Activated CD4-positive, alpha-beta memory T cell treated with anti-CD3 and anti-CD28 coated beads, Interleukin-2, amount 10 ng/mL, durations not matched to agents 7 days and 5 days (primary cell): ENCODE measurements around the gene DPYSL5. TPM values are rescaled to one million over a fixed set of nuclear protein-coding genes. Genes with fewer than 3 reads are reported as not detected.

Experiments used
- CTCF ChIA-PET: fragments of 350-600 bp; sonication (Branson Sonifier 250); formaldehyde crosslinking; loops from one replicate; lab custom pipeline; 2021; ENCODE audit warnings: antibody characterized with exemption, inconsistent platforms; lab: Charles Lee
- POLR2A ChIA-PET: fragments of 350-600 bp; sonication (Branson Sonifier 250); formaldehyde crosslinking; loops from one replicate; lab custom pipeline; 2021; ENCODE audit warnings: antibody characterized with exemption; lab: Charles Lee
- DNase-seq: peaks from one replicate; pipeline ENCODE4 v3.0.0-alpha.2; 2020
- H3K27ac Mint-ChIP-seq: one replicate; pipeline ENCODE4 v1.8.0; 2021; ENCODE audit warnings: mild to moderate bottlenecking, mixed read lengths
- H3K27me3 Mint-ChIP-seq: one replicate; pipeline ENCODE4 v1.8.0; 2021; ENCODE audit warnings: mixed read lengths
- H3K36me3 Mint-ChIP-seq: one replicate; pipeline ENCODE4 v1.8.0; 2021; ENCODE audit warnings: low read depth, mixed read lengths
- H3K4me1 Mint-ChIP-seq: one replicate; pipeline ENCODE4 v1.8.0; 2021; ENCODE audit warnings: mixed read lengths
- H3K4me3 Mint-ChIP-seq: one replicate; pipeline ENCODE4 v1.8.0; 2021; ENCODE audit warnings: mild to moderate bottlenecking, mixed read lengths
- H3K9me3 Mint-ChIP-seq: one replicate; pipeline ENCODE4 v1.8.0; 2021; ENCODE audit warnings: mixed read lengths
- total RNA-seq, 2 experiments: library from RNA; stranded (reverse); gene quantifications; one replicate each; pipeline ENCODE4 v1.2.3, GENCODE V29; 2021

DPYSL5 gene
- total RNA-seq, 2 experiments from 2014 or later: not detected

- H3K27ac Mint-ChIP-seq: no peak overlapping the region
- peaks cover 19% of the 10 kb centered on the region for H3K27me3 Mint-ChIP-seq
- H3K36me3 Mint-ChIP-seq: no peaks in the 10 kb centered on the region
- H3K4me1 Mint-ChIP-seq: peaks cover 4% of the 10 kb centered on the region
- ChIA-PET POLR2A (interaction anchor here (1.0 kb wide), 1 partner anchor 403 kb away, joined by 3 read pairs; no protein-coding TSS in a partner anchor), CTCF (interaction anchor here (0.8 to 2.0 kb wide), 4 partner anchors 13 to 43 kb away, joined by 3 to 6 read pairs (median 5); no protein-coding TSS in a partner anchor)
- no peak overlapping the region for H3K4me3 Mint-ChIP-seq
- no peaks in the 10 kb centered on the region for H3K9me3 Mint-ChIP-seq
- no peak for DNase-seq
Measured at GRCh38 chr2:26976237-26976636, 128.3 kb downstream of the DPYSL5 start.

- no peaks in the 10 kb centered on the region for H3K4me1 Mint-ChIP-seq
- CTCF ChIA-PET: interaction anchor here (1.6 kb wide), 1 partner anchor 15 kb away, joined by 5 read pairs; no protein-coding TSS in a partner anchor
Measured at GRCh38 chr2:26977012-26977411, 129.1 kb downstream of the DPYSL5 start.

GRCh38 chr2:26978061-26978596, 130.2 kb downstream of the DPYSL5 start:
- no peak for DNase-seq
- POLR2A ChIA-PET: no interaction called here
- CTCF ChIA-PET: interaction anchor here (1.6 kb wide), 1 partner anchor 16 kb away, joined by 5 read pairs; no protein-coding TSS in a partner anchor
- Mint-ChIP-seq H3K4me3 (no peak overlapping the region), H3K27me3 (peaks cover 4% of the 10 kb centered on the region), H3K27ac (no peak overlapping the region), H3K4me1 (no peaks in the 10 kb centered on the region), H3K9me3 (no peaks in the 10 kb centered on the region), H3K36me3 (no peaks in the 10 kb centered on the region)

More at GRCh38 chr2:26977012-26977411, 129.1 kb downstream of the DPYSL5 start:
- DNase-seq: no peak
- no peak overlapping the region for H3K27ac Mint-ChIP-seq
- POLR2A ChIA-PET: no interaction called here
- H3K4me3 Mint-ChIP-seq: no peak overlapping the region
- no peaks in the 10 kb centered on the region for H3K36me3 Mint-ChIP-seq
- peaks cover 12% of the 10 kb centered on the region for H3K27me3 Mint-ChIP-seq
- no peaks in the 10 kb centered on the region for H3K9me3 Mint-ChIP-seq

GRCh38 chr2:26979741-26980140, 131.8 kb downstream of the DPYSL5 start:
- ChIA-PET CTCF (no interaction called here), POLR2A (no interaction called here)
- Mint-ChIP-seq H3K4me1 (no peaks in the 10 kb centered on the region), H3K27me3 (no peaks in the 10 kb centered on the region), H3K36me3 (no peaks in the 10 kb centered on the region), H3K27ac (no peak overlapping the region), H3K4me3 (no peak overlapping the region), H3K9me3 (no peaks in the 10 kb centered on the region)
- no peak for DNase-seq

GRCh38 chr2:26980971-26981370, 133.0 kb downstream of the DPYSL5 start:
- Mint-ChIP-seq H3K27ac (no peak overlapping the region), H3K9me3 (no peaks in the 10 kb centered on the region), H3K4me3 (no peak overlapping the region), H3K4me1 (no peaks in the 10 kb centered on the region), H3K27me3 (peaks cover 2% of the 10 kb centered on the region), H3K36me3 (no peaks in the 10 kb centered on the region)
- ChIA-PET POLR2A (no interaction called here), CTCF (no interaction called here)
- DNase-seq: no peak

- Mint-ChIP-seq H3K36me3 (no peaks in the 10 kb centered on the region), H3K27ac (no peak overlapping the region), H3K9me3 (no peaks in the 10 kb centered on the region), H3K4me1 (no peaks in the 10 kb centered on the region), H3K4me3 (no peak overlapping the region), H3K27me3 (peaks cover 2% of the 10 kb centered on the region)
- ChIA-PET POLR2A (interaction anchor here (0.7 kb wide), 1 partner anchor 294 kb away, joined by 3 read pairs; no protein-coding TSS in a partner anchor), CTCF (interaction anchor here (1.0 to 3.2 kb wide), 4 partner anchors 12 to 20 kb away, joined by 3 to 7 read pairs (median 4); no protein-coding TSS in a partner anchor)
- no peak for DNase-seq
Measured at GRCh38 chr2:26982102-26982742, 134.3 kb downstream of the DPYSL5 start.

GRCh38 chr2:26983746-26984145, 135.8 kb downstream of the DPYSL5 start:
- Mint-ChIP-seq H3K4me1 (no peaks in the 10 kb centered on the region), H3K27ac (no peak overlapping the region), H3K27me3 (peaks cover 2% of the 10 kb centered on the region), H3K36me3 (no peaks in the 10 kb centered on the region), H3K9me3 (no peaks in the 10 kb centered on the region), H3K4me3 (no peak overlapping the region)
- POLR2A ChIA-PET: no interaction called here
- CTCF ChIA-PET: interaction anchor here (1.5 to 3.2 kb wide), 3 partner anchors 20 to 33 kb away, joined by 5 to 7 read pairs (median 5); no protein-coding TSS in a partner anchor
- DNase-seq: no peak

GRCh38 chr2:26985807-26986206, 137.9 kb downstream of the DPYSL5 start:
- no peaks in the 10 kb centered on the region for H3K4me1 Mint-ChIP-seq
- no peak overlapping the region for H3K4me3 Mint-ChIP-seq
- ChIA-PET CTCF (interaction anchor here (1.5 kb wide), 1 partner anchor 140 kb away, joined by 3 read pairs; no protein-coding TSS in a partner anchor), POLR2A (no interaction called here)
- DNase-seq: no peak
- no peaks in the 10 kb centered on the region for H3K9me3 Mint-ChIP-seq
- no peaks in the 10 kb centered on the region for H3K36me3 Mint-ChIP-seq
- H3K27ac Mint-ChIP-seq: no peak overlapping the region
- peaks cover 2% of the 10 kb centered on the region for H3K27me3 Mint-ChIP-seq

- ChIA-PET CTCF (interaction anchor here (1.5 kb wide), 1 partner anchor 140 kb away, joined by 3 read pairs; no protein-coding TSS in a partner anchor), POLR2A (no interaction called here)
- H3K36me3 Mint-ChIP-seq: no peaks in the 10 kb centered on the region
- H3K4me1 Mint-ChIP-seq: no peaks in the 10 kb centered on the region
- no peak overlapping the region for H3K27ac Mint-ChIP-seq
- no peak for DNase-seq
- no peaks in the 10 kb centered on the region for H3K9me3 Mint-ChIP-seq
- H3K4me3 Mint-ChIP-seq: no peak overlapping the region
- peaks cover 2% of the 10 kb centered on the region for H3K27me3 Mint-ChIP-seq
Measured at GRCh38 chr2:26986576-26986975, 138.6 kb downstream of the DPYSL5 start.

GRCh38 chr2:26988058-26988860, 140.3 kb downstream of the DPYSL5 start:
- no peak overlapping the region for H3K27ac Mint-ChIP-seq
- H3K4me3 Mint-ChIP-seq: no peak overlapping the region
- no peaks in the 10 kb centered on the region for H3K9me3 Mint-ChIP-seq
- H3K36me3 Mint-ChIP-seq: no peaks in the 10 kb centered on the region
- H3K27me3 Mint-ChIP-seq: peaks cover 2% of the 10 kb centered on the region
- ChIA-PET CTCF (interaction anchor here (0.7 to 2.0 kb wide), 3 partner anchors 12 to 196 kb away, joined by 3 to 6 read pairs (median 3); no protein-coding TSS in a partner anchor), POLR2A (no interaction called here)
- no peaks in the 10 kb centered on the region for H3K4me1 Mint-ChIP-seq
- no peak for DNase-seq

GRCh38 chr2:26989156-26989555, 141.2 kb downstream of the DPYSL5 start:
- Mint-ChIP-seq H3K4me1 (no peaks in the 10 kb centered on the region), H3K9me3 (no peaks in the 10 kb centered on the region), H3K27ac (no peak overlapping the region), H3K27me3 (peaks cover 2% of the 10 kb centered on the region), H3K4me3 (no peak overlapping the region), H3K36me3 (no peaks in the 10 kb centered on the region)
- DNase-seq: no peak
- ChIA-PET POLR2A (no interaction called here), CTCF (interaction anchor here (2.0 kb wide), 1 partner anchor 13 kb away, joined by 6 read pairs; no protein-coding TSS in a partner anchor)

GRCh38 chr2:26991717-26992116, 143.8 kb downstream of the DPYSL5 start:
- H3K4me3 Mint-ChIP-seq: no peak overlapping the region
- H3K36me3 Mint-ChIP-seq: no peaks in the 10 kb centered on the region
- POLR2A ChIA-PET: no interaction called here
- H3K4me1 Mint-ChIP-seq: no peaks in the 10 kb centered on the region
- no peak for DNase-seq
- H3K27ac Mint-ChIP-seq: no peak overlapping the region
- H3K27me3 Mint-ChIP-seq: no peaks in the 10 kb centered on the region
- CTCF ChIA-PET: no interaction called here
- no peaks in the 10 kb centered on the region for H3K9me3 Mint-ChIP-seq
